Putamen (tissue), 1 donor: ENCODE results near the gene ADAMTS9.

ENCODE experiments used
- DNase-seq: peaks from one replicate; pipeline ENCODE4 v3.0.0-alpha.2; 2016; ENCODE audit warnings: low spot score

The ADAMTS9 gene

GRCh38 chr3:64651741-64652241 lies 36.0 kb downstream of the ADAMTS9 start:
- DNase-seq = no peak

DNA sequence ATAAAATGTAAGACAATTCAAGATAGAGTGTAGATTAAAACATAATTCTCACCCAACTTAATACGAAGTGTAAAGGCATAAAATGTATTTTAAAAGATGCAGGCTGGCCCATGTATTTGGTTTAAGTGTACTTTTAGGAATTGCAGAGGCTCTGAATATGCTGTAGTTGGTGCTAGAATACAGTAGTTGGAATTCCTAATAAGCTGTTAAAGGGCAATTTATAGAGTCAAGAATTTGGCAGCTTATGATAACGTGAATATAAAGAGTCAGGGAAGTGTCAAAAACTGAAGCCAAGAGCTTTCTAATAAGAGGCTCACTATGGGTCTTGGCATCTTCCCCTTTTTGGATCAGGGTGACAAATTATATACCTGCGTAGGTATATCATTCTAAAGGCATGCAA lies 36.5 kb downstream of the ADAMTS9 start:
- no peak for DNase-seq

GRCh38 chr3:64650715-64651114 lies 37.1 kb downstream of the ADAMTS9 start:
- no peak for DNase-seq

DNA sequence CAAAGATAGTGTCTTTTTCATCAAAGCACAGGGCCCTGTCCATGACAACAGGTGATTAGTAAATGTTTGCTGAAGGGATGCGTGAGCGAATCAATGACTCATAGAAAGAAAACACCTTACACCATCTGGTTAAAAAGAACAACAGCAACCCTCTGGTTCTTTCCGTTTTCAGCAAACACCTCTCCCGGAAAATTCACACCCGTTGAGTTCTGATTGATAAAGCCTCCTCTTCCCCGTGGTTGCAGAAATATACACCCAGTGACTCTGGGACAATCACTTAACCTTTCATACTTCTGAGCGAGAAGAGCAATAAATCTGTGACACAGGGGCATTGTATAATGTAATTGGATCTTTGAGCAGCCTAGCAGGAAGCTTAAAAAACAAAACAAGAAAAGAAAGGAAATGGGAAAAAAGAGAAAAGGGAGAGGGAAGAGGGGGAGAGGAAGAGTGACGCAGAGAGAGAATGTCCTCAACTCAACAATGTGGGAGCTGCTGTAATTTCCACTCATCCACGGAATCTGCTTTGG lies 37.6 kb downstream of the ADAMTS9 start:
- no peak for DNase-seq

GRCh38 chr3:64648927-64649906 lies 38.6 kb downstream of the ADAMTS9 start:
- no peak for DNase-seq

- no peak for DNase-seq
Observed at GRCh38 chr3:64647825-64648224, 40.0 kb downstream of the ADAMTS9 start.

DNA sequence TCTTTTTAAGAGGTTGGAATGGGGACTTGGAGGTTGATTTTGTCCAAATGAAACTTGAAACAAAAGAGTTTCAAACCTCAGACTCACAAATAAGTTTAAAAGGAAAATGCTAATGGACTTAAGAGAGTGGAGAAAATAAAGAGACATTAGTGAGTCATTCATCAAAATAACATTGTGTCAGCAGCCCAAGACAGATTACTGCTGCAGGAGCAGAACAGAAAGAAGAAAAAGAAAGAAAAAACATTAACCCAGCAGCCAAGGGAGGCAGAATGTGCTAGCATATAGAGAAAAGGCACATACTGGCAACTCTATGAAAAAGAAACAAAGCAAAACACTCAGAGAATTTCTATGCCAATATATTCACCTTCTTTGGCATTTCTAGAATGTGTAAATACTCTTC lies 42.6 kb downstream of the ADAMTS9 start:
- no peak for DNase-seq

GRCh38 chr3:64644483-64644882 lies 43.3 kb downstream of the ADAMTS9 start:
- DNase-seq = no peak

DNA sequence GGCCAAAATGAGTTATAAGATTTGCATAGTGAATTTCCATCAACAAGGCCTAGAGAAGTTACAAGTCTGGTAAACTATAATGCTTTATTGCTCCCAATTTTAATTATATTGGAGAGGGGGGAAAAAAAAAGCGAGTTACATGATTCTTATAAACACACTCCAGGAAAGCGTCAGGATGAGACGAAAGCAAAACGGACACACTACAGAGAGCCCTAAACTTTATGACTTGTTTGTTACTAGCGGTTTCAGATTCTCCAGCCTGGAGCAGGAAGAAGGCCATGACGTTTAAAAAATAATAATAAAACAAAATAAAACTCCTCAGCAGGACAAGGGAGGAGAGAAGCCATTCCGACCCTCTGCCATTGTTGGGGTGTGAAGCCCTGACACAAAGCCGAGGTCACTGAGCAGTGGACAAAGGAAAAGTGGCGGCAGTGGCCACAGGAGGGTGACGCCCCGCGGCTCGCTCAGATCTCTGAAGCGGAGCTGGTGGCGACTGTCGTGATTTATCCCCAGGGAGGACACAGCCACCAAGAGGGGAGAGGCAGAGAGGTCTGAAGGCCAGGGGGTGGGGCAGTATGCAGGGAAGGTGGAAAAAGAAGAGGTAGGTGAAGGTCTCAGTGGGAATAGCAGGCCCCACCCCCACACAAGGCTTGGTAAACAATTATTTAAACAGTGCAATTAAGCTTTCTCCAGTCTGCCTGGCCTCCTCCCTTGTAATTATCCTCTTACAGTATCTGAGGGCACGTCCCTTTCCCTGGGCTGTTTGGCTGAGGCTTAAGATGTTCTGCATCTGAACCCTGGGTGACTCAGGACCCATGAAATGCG lies 45.3 kb downstream of the ADAMTS9 start:
- no peak for DNase-seq

DNA sequence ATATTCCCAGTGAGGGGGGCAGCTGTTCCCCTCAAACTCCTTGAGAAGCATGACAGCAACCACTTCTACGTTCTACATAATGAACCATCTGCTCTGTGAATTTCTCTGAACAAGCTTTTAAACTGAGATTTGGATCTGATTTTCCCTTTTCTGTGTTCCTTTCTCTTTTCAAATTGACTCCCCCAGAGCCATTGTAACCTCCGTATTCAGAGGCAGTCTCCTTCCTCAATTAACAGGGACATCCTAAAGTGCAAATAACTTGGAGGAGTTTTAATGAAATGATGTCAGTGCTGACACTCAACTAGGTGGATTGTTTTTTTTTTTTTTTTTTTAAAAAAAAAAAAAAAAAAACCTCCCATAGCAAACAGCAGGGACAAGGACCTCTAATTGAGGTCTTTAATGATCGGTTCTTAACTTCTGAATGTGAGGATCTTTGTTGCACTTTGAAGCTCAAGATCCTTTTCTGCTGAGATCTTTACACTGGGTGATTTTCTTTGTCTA lies 48.8 kb downstream of the ADAMTS9 start:
- DNase-seq = no peak

DNA sequence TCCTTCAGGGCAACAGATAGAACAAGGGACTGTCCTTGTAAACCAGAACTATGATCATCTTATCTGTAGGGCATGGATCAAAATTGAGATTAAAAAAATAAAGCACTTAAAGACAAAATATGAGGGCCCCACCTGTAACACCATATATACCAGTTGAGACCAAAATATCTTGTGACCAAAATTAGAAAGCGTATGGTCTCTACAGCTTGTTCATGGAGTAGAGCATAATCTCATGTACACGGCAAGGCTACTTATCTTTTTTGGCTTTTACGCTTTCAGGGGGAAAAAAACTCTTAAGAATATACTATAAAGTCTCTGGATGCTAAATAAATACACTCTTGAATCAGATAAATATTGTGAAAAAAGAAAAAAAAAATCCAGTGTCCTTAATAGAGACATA lies 49.3 kb downstream of the ADAMTS9 start:
- DNase-seq = no peak

- DNase-seq = no peak
Observed at GRCh38 chr3:64634417-64634816, 53.4 kb downstream of the ADAMTS9 start.

GRCh38 chr3:64631951-64632350 lies 55.8 kb downstream of the ADAMTS9 start:
- no peak for DNase-seq

DNA sequence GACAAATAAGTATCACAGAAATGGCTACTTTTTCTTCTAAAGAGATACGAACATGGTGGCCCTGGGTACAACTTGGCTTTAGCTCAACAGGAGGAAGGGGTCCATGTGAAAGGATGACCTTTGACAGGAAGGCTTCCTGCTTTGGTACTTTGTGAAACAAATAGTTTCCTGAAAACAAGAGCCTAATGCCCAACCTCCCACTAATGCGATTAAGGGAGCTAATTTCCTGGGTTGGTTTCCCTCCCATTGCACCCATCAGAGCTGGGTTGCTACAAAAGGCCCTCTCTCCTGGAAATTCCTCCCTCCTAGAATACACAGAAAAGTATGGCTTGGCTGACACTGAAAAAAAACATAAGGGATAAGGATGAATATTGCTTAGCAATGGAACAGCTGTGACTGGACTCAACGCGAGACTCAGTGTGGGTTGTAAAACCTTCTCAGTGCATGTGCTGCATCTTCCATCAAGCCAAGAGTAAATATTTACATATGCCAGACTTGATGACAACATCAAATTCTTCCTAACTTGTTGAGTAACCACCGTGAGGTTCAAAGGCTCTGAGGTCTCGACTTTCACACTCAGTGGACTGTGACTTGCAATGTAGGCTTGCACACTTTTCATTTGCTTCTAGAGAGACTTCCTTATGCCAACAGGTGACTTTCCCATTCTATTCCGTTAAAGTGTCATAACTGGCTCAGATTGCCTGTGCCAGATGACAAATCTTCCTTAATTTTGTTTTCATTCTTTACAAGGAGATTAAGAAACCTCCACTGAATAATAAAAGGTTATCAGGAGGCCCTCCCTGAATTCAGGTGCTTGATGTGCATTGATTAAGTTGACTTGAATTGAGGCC lies 60.1 kb downstream of the ADAMTS9 start:
- no peak for DNase-seq

DNA sequence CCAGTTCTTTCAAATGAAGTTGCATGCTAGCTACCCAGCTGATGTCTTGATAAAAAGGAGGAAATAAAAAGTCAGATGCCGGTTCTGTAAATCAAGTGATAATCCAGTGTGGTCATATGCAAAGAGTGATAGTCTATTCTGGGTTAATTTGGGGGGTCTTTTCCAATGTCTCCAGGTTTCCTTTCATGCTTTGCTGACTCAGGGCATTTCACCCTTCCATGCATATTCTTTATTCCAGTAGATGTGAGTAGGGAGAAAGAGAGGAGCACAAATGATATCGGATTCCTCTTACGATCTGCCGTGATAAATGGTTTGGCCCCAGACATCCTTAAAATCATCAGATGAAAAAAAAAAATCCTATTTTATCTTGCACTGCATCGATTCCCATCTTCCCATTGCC lies 60.8 kb downstream of the ADAMTS9 start:
- DNase-seq = no peak

DNA sequence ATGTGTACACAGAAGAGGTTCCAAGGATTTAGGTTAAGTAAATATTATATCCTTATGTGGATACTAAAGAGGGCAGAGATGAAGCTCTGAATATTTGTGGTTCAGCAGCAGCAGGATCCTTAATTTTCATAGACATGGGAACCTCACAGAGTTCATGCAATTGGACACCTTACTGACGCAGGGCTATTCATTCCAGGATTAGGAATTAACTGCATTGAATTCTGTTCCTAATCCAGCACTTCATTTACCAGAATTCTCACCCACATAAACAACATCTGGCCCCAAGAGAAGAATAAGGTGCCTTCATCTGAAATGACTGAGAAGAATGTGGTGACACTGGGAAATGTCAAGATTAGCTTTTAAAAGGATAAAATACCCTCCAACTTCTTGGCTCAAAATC lies 62.4 kb downstream of the ADAMTS9 start:
- DNase-seq = no peak

DNA sequence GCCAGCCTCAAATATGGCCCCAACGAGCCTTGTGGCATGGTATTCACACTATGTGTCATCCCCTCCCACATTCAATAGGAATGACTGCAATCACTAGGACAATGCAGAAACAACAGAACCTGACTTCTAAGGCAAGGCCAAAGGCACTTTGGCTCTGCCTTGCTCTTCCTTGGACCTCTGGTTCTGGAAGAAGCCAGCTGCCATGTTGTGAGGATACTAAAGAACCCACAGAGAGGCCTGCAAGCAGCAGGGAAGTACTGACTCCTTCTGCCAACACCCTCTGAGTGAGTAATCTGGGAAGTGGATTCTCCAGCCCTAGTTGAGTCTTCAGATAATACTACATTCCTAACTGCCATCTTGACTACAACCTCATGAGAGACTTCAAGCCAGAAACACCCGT lies 64.7 kb downstream of the ADAMTS9 start:
- no peak for DNase-seq

DNA sequence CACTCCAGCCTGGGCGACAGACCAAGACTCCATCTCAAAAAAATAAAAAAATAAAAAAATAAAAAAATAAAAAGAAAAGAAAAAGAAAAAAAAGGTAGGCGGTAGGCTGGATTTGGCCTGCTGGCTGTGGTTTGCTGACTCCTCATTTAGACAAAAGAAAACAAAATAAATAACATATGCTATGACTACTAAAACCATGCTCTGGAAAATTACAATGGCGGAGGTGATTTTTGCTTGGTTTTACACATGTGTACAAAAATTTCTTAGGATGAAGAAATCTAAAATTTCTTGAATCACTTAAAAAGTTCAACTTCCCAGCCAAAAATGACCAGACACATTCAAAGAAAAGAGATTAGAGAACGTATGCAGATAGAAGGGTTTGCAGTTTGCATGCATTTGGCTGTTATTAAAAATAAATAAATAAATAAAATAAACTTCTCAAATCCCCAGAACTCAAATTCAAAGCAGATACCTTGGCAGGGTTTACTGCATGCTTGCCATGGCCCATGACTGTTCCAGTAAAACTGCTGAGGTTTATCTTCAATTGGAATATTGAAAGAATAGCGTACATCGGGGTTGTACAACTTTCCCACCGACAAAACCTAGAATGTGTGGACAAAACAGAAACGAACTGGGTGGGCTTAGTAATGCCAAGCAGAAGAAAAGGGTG lies 65.9 kb downstream of the ADAMTS9 start:
- DNase-seq = no peak

- no peak for DNase-seq
Observed at GRCh38 chr3:64621275-64621674, 66.5 kb downstream of the ADAMTS9 start.

DNA sequence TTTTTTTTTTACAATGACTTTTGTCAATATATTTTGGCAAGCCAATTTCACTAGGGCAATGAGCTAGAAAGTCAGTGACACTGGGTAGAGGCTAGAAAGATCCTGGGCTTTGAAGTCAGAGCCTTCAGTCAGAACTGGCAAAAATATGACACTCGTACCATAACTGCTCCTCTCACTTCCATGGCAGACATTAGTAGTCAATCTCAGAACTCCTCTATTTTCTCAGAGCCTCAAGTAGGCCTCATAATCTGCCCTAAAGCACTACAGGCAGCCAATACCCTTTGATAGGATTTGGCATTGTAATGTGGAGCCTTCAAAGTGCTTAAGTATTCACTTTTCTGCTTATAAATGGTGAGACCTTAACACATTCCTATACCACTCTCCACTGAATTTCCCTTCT lies 67.8 kb downstream of the ADAMTS9 start:
- no peak for DNase-seq

- DNase-seq = no peak
Observed at GRCh38 chr3:64619216-64619615, 68.6 kb downstream of the ADAMTS9 start.
